ENCODE results near the gene HLA-B. TPM values are rescaled to one million over a fixed set of nuclear protein-coding genes. Genes with fewer than 3 reads are reported as not detected.
A peak's percentile ranks its signal among the peaks of the same experiment; 100 is the strongest.
"Not testable (repeated sequence)": the region's sequence is repeated elsewhere in the genome, so short reads cannot be mapped to it uniquely, and the experiment has no call there.

Gene HLA-B
- total and polyA plus RNA-seq, 2 of the 8 experiments (the other 6 are each of a cell fraction or from before 2014, with no cell fraction given) = 154 to 233 TPM

DNA sequence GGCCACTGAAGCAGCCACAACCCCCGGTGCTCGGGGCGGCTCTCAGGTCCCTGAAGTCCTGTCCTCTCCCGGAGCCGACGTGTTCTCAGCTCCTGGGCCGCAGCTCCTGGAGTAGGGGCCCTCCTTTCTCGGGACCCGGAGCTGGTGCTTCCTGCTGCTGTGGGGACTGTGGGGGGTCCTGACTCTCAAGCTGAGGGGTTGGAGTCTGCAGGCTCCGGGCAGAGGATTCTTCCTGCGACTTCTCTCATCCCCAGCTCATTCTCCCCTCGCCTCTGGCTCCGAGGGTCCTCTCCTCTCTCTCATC lies 47.0 kb upstream of the HLA-B start:
- not testable (repeated sequence) for H3K27ac ChIP-seq (ENCODE audit: low read depth, low read length); H3K14ac ChIP-seq (ENCODE audit: insufficient read length); H2BK12ac ChIP-seq (ENCODE audit: low read depth, low read length); DNase-seq (ENCODE audit: low read depth in 1 of 2, low spot score in 2 of 2); H3K18ac ChIP-seq (ENCODE audit: extremely low read depth, low read length); H2BK15ac ChIP-seq (ENCODE audit: low read length); H3K4ac ChIP-seq (replicated peaks; ENCODE audit: insufficient read length, low read depth, low read length); H3K23ac ChIP-seq (ENCODE audit: insufficient read length); FAIRE-seq; H3K79me1 ChIP-seq (ENCODE audit: low read depth, low read length); H3K9me3 ChIP-seq (ENCODE audit: insufficient read depth in 2 of 2, low read depth in 1 of 2, low read length in 1 of 2); H4K91ac ChIP-seq (replicated peaks; ENCODE audit: insufficient read length, low read length); H2AFZ ChIP-seq (ENCODE audit: low read length); H3K56ac ChIP-seq (replicated peaks; ENCODE audit: insufficient read length, low read depth, low read length); H4K5ac ChIP-seq (ENCODE audit: insufficient read length, low read depth, low read length); H4K8ac ChIP-seq (ENCODE audit: extremely low read depth, insufficient read depth, low read length); H2BK20ac ChIP-seq (ENCODE audit: low read length); H2AK5ac ChIP-seq (ENCODE audit: low read depth, low read length); H2BK120ac ChIP-seq (replicated peaks; ENCODE audit: low read depth, low read length); H3K36me3 ChIP-seq (ENCODE audit: control insufficient read depth in 2 of 4, insufficient read depth in 4 of 4, low read length in 3 of 4)
- ChIA-PET CTCF (ENCODE audit: partially characterized antibody) (interaction anchor here (0.5 to 2.3 kb wide), 6 partner anchors 10 to 272 kb away, joined by 3 to 16 read pairs (median 3); no protein-coding TSS in a partner anchor), POLR2A (ENCODE audit: partially characterized antibody) (interaction anchor here (0.8 to 2.4 kb wide), 9 partner anchors 8 to 232 kb away, joined by 3 to 8 read pairs (median 3); partner anchors contain the start of gene DDX39B)
- peaks cover 15% of the 10 kb centered on the region; the same call in 1 of the 2 replicates for H3K23me2 ChIP-seq (ENCODE audit: low read depth, low read length)
- 2% methylated on average over 8 of the region's 13 CpGs; no CpG with 5 or more reads in 1 of the 2 experiments for WGBS, 2 experiments (ENCODE audit: extremely low coverage in 1 of 2, insufficient coverage in 1 of 2, insufficient read length in 1 of 2, insufficient replicate concordance in 2 of 2, low coverage in 1 of 2, low lambda C conversion rate in 2 of 2, missing lambda C conversion rate in 1 of 2)
- peak overlapping the region in 3 of 4 experiments; percentile 51 to 82 (median 52); a peak in 5 of 7 replicates for H3K9ac ChIP-seq (replicated peaks in 1 of 4; ENCODE audit: extremely low read depth in 1 of 4, low read depth in 3 of 4, low read length in 3 of 4)
- peaks cover 10 to 51% of the 10 kb centered on the region in 2 experiments for H3K79me2 ChIP-seq (ENCODE audit: control insufficient read depth in 1 of 2, insufficient read depth in 2 of 2, low read length in 2 of 2)
- H3K4me3 ChIP-seq (ENCODE audit: extremely low read depth in 1 of 4, insufficient read depth in 2 of 4, low read depth in 3 of 4, low read length in 4 of 4) = peak overlapping the region; percentile 59 to 81 (median 70)
- H3K4me1 ChIP-seq (replicated peaks in 1 of 4; ENCODE audit: control insufficient read depth in 3 of 4, insufficient read depth in 4 of 4, low read length in 3 of 4) = peaks cover 2 to 14% (median 5%) of the 10 kb centered on the region in 4 experiments
- 0 out of 2 replicates have a peak overlapping the region, but pooled peaks have one; percentile 35 for H2BK5ac ChIP-seq (ENCODE audit: low read depth, low read length)
- H3K4me2 ChIP-seq (ENCODE audit: insufficient read depth in 1 of 2, low read depth in 2 of 2, low read length in 2 of 2) = peak overlapping the region; percentile 88 to 89
- peaks cover 0 to 10% (median 4%) of the 10 kb centered on the region in 4 experiments; a peak in 3 of 7 replicates for H3K27me3 ChIP-seq (replicated peaks in 1 of 4; ENCODE audit: control insufficient read depth in 3 of 4, extremely low read depth in 1 of 4, insufficient read depth in 3 of 4, low read length in 3 of 4)
- peaks cover 8 to 11% of the 10 kb centered on the region in 2 experiments for H4K20me1 ChIP-seq (replicated peaks in 1 of 2; ENCODE audit: control insufficient read depth in 1 of 2, insufficient read depth in 2 of 2, low read length in 2 of 2)
